Stimulated activated CD4-positive, alpha-beta T cell treated with anti-CD3 and anti-CD28 coated beads, Interleukin-4, amount 100 ng/mL, for 4 hours (primary cell): ENCODE data around the gene MAN2B2.
"Not testable (repeated sequence)": the region's sequence is repeated elsewhere in the genome, so short reads cannot be mapped to it uniquely, and the experiment has no call there.

Experiments used
- DNase-seq, 2 experiments: peaks; one replicate each; pipeline ENCODE4 v3.0.0-alpha.2; 2020

MAN2B2 gene

DNA sequence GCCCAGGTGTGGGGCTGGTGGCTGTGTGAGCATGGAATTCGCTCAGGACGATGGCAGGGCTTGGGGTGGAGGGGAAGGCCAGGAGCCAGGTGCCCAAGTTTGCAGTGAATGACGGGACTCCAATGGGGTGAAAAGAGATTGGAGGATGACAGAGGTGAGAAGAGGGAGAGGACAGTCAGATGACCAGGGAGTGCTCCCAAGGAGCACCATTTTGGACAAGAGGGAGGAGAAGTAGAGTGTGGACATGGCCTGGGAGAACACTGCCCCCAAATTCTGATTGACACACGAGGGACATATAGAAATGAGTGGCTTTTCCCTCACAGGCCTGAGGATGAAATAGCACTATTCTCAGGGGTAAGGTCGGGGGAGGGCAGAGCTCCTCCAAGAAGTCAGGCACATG is 72.2 kb downstream of the MAN2B2 start:
- DNase-seq: no peak

DNA sequence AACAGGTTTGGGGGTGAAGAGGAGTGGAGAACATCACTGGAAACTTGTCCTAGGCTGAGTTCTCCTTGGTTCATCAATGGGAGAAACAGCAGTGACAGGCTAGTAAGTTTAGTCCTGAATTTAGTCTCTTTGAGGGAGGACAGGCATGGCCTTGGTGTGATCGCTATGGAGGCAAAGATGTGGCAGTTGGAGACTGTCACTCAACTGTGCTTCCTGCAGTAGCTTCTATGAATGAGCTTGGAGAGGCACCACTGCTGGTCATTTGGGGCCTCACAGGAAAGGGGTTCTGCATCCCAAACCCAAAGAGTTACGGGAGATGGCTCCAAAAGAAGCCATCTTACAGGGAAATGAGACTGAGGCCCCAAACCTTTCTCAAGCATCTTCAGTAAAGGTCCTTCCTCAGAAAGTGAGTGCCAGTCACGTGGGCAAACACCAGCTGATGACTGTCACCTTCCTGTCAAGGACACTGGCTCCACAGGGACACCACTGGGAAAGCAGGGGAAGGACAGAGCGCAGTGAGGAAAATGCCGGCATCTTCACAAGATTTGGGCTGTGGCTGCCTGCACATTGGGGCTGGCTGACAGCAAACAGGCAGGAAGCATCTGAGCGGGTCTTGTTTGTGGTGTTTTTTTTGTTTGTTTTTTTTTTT is 72.7 kb downstream of the MAN2B2 start:
- DNase-seq: no peak

GRCh38 chr4:6649216-6649615 is 74.2 kb downstream of the MAN2B2 start:
- DNase-seq: no peak

DNA sequence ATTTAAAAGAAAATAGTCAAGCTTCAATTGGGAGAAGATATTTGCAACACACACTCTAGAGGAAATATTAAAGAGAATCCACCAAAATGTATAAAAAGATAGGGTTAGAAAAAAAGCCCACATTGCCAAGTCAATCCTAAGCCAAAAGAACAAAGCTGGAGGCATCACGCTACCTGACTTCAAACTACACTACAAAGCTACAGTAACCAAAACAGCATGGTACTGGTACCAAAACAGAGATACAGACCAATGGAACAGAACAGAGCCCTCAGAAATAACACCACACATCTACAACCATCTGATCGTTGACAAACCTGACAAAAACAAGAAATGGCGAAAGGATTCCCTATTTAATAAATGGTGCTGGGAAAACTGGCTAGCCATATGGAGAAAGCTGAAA is 79.2 kb downstream of the MAN2B2 start:
- not testable (repeated sequence) for DNase-seq

GRCh38 chr4:6655291-6655690 is 80.3 kb downstream of the MAN2B2 start:
- DNase-seq: not testable (repeated sequence)

GRCh38 chr4:6655924-6656323 is 80.9 kb downstream of the MAN2B2 start:
- DNase-seq: no peak

DNA sequence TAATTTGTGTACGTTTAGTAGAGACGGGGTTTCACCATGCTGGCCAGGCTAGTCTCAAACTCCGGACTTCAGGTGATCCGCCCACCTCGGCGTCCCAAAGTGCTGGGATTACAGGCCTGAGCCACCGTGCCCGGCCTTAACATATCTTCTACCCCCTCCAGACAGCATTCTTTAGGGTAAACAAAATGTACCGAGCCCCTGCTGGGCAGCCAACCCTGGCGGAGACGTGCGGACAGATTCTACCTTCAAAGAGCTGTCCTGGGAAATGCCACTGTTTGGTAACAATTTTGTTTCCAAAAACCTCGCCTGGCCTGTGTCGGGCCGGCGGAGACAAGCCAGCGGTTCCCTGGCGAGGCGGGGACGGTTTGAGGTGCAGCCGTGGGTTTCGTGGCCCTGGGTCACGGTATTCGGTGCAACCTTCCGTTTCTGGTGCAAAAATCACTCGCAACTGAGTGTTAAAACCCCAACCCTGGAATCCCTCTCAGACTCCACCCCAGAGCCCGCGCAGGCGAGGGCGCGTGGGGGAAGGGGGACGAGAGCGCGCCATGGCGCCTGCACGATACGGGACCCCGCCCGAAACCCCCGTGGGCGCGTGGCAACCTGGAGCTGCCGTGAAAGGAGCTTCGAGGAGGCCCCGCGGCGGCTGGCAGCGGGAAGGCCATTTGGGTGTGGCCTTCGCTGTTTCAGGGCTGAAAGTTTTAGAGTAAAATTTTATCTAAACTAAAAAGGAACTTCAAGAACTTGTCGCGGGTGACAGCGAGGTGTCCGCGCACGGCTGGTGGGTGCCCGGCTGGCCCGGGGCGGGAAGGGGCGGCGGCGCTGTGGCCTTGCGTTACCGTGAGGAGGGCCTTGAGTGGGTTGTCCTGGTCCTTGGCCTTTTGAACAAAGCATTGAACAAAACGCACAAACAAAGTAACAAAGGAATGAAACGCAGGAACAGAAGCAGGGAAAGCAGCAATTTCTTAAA is 82.5 kb downstream of the MAN2B2 start:
- no peak for DNase-seq

GRCh38 chr4:6658209-6658595 is 83.2 kb downstream of the MAN2B2 start:
- no peak for DNase-seq

- DNase-seq: peak; percentile 53 to 57
Observed at GRCh38 chr4:6658597-6659075, 83.6 kb downstream of the MAN2B2 start.

- DNase-seq: no peak
Observed at GRCh38 chr4:6659897-6660296, 84.9 kb downstream of the MAN2B2 start.

GRCh38 chr4:6660430-6660829 is 85.4 kb downstream of the MAN2B2 start:
- DNase-seq: no peak

GRCh38 chr4:6662591-6662990 is 87.6 kb downstream of the MAN2B2 start:
- DNase-seq: no peak

- DNase-seq: no peak
Observed at GRCh38 chr4:6663596-6664393, 88.8 kb downstream of the MAN2B2 start.

DNA sequence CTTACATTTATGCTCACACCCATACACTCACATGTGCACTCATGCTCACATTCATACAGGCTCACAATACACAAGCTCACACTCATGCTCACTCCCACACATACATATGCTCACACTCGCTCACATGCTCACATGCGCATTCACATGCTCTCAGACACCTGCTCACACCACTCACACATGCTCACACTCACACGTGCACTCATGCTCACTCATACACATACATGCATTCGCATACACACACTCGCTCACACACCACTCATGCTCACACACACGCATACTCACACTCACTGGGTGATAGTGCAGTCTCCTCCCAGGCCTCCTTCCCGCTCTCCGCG is 90.3 kb downstream of the MAN2B2 start:
- DNase-seq: no peak

DNA sequence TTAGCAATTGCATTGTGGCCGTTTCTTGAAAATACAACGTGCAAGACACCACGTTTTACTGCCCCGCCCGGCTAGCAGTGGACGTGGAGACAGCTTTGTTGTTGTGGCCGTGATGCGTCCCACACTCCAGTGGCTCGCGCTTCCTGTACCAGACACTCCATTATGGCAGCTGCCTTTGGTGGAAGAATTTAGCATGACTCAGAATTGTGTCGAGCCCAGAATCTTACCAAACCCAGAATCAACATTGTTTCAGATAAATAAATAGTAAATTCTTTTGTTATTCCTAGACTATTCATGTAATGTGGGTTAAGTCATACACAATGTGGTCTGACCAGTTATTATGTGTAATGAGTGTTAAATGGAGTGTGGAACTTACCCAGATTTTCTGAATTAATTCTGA is 93.4 kb downstream of the MAN2B2 start:
- no peak for DNase-seq

DNA sequence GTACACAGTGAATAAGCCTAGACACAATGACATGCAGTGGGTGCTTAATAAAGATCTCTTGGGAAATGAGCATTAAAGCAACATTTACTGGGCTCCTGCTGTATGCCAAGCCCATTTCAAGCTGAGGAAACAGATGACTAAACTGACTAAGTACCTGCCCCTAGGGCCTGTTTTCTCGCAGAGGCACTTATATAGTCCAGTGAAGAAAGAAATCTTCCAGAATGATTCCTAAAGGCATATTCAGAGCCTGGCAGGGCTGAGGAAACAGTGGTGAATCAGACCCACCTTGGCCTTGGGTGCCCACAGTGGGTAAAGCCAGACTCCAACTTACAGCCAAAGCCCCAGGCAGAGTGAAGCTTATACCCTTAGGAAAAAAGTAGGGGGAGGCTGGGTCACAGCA is 96.7 kb downstream of the MAN2B2 start:
- DNase-seq: no peak

DNA sequence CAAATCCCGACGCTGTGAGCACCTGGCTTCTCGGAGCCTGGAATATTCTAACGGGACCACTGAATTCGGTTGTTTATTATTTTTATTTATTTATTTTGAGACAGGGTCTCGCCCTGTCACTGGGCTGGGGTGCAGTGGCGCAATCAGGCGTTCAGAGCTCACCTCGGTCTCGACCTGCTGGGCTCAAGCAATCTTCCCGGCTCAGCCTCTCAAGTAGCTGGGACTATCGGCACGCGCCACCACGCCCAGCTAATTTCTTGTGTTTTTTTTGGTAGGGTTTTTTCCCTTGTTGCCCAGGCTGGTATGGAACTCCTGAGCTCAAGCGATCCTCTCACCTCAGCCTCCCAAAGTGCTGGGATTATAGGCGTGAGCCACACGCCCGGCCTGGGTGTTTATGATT is 97.1 kb downstream of the MAN2B2 start:
- no peak for DNase-seq

DNA sequence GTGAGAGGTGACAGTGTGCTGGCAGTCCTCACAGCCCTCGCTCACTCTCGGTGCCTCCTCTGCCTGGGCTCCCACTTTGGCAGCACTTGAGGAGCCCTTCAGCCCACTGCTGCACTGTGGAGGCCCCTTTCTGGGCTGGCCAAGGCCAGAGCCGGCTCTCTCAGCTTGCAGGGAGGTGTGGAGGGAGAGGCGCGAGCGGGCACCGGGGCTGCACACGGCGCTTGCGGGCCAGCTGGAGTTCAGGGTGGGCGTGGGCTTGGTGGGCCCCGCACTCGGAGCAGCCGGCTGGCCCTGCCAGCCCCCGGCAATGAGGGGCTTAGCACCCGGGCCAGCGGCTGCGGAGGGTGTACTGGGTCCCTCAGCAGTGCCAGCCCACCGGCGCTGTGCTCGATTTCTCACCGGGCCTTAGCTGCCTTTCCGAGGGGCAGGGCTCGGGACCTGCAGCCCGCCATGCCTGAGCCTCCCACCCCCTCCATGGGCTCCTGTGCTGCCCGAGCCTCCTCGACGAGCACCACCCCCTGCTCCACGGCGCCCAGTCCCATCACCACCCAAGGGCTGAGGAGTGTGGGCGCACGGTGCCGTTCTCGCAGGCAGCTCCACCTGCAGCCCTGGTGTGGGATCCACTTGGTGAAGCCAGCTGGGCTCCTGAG is 97.7 kb downstream of the MAN2B2 start:
- not testable (repeated sequence) for DNase-seq
